GM12891 (cell line): ENCODE data around the gene SPAG8.

Experiments
- POLR2A ChIP-seq: IDR thresholded peaks from 2 replicates; pipeline ENCODE4 v1.6.1; 2011; ENCODE audit warnings: low read depth, low read length, control low read depth
- POLR2AphosphoS5 ChIP-seq: IDR thresholded peaks from 2 replicates; pipeline ENCODE4 v1.6.1; 2011; ENCODE audit warnings: low read depth, low read length, control low read depth
- POU2F2 ChIP-seq: IDR thresholded peaks from 2 replicates; pipeline ENCODE4 v1.6.1; 2011; ENCODE audit warnings: low read depth, mild to moderate bottlenecking, control low read depth, low read length, moderate library complexity
- SPI1 ChIP-seq: IDR thresholded peaks from 2 replicates; pipeline ENCODE4 v1.6.1; 2011; ENCODE audit warnings: low read depth, low read length, control low read depth
- TAF1 ChIP-seq: IDR thresholded peaks from 2 replicates; pipeline ENCODE4 v1.6.1; 2011; ENCODE audit warnings: low read depth, low read length, control low read depth

- TF ChIP-seq POLR2A: no peak
- TF ChIP-seq TAF1: no peak
- no peak for TF ChIP-seq POLR2AphosphoS5
- no peak for TF ChIP-seq POU2F2
- no peak for TF ChIP-seq SPI1
These were observed 46.4 kb upstream of the SPAG8 start for GRCh38 chr9:35858458-35858857.
